HG02943 (cell line): Measurements from ENCODE around the gene SMARCA4.
"Not testable (repeated sequence)": the region's sequence is repeated elsewhere in the genome, so short reads cannot be mapped to it uniquely, and the experiment has no call there.

Experiments
- ATAC-seq: cut with Tn5 transposase; IDR thresholded peaks from one replicate; pipeline ENCODE4 v1.9.1; 2021; ENCODE audit warnings: mild to moderate bottlenecking, low read depth, moderate library complexity; ENCODE audit not compliant: unreplicated experiment

Gene SMARCA4

DNA sequence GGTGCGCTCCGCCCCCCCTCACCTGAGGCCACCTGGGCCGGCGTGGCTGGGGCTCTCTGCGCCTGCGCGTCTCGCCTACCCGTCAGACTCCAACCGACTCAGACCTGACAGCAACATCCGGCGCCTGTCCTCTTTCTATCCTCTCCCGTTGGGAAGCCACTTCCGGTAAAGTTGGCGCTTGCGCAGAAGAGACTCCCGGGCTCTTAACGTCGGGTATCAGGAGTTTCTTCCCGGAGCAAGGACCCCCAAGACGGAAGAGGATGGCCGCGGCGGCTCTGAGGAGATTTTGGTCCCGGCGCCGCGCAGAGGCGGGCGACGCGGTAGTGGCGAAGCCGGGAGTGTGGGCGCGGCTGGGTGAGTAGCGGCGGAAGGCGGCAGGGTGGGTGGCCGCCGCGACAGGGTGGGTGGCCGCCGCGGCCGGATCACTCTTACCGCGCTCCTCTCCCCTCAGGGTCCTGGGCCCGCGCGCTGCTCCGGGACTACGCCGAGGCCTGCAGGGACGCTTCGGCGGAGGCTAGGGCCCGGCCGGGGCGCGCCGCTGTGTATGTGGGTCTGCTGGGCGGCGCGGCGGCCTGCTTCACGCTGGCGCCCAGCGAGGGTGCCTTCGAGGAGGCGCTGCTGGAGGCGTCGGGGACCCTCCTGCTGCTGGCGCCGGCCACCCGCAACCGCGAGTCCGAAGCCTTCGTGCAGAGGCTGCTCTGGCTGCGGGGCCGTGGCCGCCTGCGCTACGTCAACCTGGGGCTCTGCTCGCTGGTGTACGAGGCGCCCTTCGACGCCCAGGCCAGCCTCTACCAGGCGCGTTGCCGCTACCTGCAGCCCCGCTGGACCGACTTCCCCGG is 32.0 kb upstream of the SMARCA4 start, which contains the start of the genes TIMM29 and YIPF2:
Gene TIMM29 (plus strand): TSS at position 249 of the 839 bp plus-strand sequence. CDS start 12 bp downstream, at position 261.
Gene YIPF2 (minus strand): TSS at position 77 of the 839 bp plus-strand sequence. CDS start 229 bp downstream, outside the sequence.
- peak; percentile 77 for ATAC-seq

DNA sequence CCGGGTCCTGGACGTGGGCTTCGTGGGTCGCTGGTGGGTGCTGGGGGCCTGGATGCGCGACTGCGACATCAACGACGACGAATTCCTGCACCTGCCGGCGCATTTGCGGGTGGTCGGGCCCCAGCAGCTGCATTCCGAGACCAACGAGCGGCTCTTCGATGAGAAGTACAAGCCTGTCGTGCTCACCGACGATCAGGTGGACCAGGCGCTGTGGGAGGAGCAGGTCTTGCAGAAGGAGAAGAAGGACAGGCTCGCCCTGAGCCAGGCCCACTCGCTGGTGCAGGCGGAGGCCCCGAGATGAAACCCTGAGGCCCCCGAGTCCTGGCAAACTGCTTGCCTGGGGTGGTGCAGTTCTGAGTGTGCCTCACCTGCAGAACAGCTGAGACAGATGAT is 31.4 kb upstream of the SMARCA4 start:
- no peak for ATAC-seq

DNA sequence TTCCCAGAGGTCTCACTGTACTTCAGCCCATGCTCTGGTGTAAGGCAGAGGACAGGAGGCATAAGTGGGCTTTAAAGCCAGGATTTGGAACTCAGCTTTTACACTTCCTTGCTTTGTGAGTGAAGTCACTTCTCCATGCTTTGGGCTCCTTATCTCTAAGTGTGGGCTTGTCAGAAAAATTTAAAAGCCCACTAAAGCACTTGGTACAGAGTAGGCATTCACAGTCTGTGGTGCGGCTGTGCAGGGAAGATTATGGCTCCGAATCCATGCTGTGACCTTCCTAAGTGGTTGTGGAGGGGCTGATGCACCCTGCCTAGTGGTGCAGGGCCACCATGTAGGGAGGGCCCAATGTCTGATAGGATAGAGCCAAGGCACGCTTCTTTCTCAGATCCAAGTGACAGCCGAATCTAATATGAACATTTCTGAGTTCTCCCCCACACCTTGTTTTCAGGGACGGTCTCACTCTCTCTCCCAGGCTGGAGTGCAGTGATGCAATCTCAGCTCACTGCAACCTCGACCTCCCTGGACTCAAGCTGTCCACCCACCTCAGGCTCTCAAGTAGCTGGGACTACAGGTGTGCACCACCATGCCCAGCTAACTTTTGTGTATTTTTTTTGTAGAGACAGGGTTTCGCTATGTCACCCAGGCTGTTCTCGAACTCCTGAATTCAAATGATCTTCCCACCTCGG is 25.3 kb upstream of the SMARCA4 start:
- no peak for ATAC-seq

DNA sequence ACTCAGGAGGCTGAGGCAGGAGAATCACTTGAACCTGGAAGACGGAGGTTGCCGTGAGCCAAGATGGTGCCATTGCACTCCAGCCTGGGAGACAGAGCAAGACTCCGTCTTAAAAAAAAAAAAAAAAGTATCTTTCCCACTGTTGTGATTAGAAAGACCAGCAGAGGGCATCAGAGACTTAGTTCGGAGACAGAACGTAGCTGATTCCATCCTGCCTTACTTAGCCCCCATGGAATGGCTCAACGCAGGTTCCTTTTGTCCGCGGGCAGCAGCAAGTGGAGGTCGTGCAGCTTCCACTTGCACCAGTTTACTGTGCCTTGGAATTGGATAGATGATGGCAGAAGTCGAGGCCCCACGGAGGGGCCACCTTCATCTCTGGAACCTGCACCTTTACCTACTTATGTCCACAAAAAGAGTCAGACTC is 24.2 kb upstream of the SMARCA4 start:
- ATAC-seq, result no peak

DNA sequence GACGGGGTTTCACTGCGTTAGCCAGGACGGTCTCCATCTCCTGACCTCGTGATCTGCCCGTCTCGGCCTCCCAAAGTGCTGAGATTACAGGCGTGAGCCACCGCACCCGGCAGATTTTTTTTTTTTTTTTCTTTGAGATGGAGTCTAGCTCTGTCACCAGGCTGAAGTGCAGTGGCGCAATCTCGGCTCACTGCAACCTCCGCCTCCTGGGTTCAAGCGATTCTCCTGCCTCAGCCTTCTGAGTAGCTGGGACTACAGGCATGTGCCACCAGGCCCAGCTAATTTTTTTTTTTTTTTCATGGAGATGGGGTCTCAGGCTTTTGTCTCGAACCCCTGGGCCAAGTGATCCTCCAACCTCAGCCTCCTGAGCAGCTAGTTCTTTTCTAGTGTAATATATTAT is 19.2 kb upstream of the SMARCA4 start:
- ATAC-seq, result not testable (repeated sequence)

DNA sequence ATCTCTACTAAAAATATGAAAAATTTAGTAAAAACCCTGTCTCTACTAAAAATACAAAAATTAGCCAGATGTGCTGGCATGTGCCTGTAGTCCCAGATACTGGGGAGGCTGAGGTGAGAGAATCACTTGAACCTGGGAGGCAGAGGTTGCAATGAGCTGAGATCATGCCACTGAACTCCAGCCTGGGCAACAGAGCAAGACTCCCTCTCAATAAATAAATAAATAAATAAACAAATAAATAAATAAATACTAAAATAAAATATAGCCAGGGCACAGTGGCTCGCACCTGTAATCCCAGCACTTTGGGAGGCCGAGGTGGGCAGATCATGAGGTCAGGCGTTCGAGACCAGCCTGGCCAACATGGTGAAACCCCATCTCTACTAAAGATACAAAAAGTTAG is 17.4 kb upstream of the SMARCA4 start:
- ATAC-seq, result not testable (repeated sequence)

DNA sequence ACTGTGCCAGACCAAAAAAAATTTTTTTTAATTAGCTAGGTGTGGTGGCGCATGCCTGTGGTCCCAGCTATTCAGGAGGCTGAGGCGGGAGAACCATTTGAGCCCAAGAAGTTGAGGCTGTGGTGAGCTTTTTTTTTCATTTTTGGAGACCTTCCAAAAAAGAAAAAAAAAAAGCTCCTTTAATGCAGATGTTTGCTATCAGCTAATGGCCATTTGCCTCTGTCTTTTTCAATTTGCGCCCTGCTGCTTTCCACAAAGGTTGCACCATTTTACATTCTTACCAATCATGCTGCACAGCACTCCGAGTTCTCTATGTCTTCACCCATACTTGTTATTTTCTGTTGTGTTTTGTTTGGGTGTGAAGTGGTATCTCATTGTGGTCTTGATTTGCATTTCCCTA is 15.6 kb upstream of the SMARCA4 start:
- no peak for ATAC-seq

DNA sequence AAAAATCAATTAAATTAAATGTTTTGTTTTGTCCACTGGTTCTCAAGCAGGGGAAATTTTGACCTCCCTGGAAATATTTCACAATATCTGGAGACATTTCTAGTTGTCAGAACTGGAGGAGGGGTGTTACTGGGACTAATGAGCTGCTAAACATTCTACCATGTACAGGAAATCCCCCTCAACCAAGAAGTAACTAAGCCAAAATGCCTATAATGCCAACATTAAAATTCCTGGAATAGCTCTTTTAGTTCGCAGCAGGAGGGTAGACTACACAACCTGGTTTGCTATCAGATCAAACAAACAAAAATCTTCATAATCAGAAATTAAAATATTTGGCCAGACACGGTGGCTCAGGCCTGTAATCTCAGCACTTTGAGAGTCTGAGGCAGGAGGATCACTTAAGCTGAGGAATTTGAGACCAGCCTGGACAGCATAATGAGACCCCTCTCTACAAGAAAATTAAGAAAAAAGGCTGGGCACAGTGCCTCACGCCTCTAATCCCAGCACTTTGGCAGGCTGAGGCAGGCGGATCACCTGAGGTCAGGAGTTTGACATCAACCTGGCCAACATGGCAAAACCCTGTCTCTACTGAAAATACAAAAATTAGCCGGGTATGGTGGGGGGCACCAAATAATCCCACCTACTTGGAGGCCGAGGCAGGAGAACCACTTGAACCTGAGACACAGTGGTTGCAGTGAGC is 13.7 kb upstream of the SMARCA4 start:
- ATAC-seq, result no peak

DNA sequence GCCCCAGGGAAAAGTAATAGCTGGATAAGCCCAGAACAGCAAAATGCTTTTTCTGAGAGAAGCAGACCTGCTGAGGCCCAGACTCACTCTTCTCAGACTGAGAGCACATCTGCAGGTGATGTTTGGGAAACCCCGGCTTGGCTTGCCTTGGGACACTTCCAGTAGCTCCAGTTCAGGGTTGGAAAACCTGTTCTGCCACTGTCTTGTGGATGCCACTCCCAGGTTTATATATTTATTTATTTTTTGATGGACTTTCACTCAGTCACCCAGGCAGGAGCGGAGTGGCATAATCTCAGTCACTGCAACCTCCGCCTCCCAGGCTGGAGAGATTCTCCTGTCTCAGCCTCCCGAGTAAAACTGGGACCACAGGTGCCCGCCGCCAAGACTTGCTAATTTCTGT is 8.0 kb upstream of the SMARCA4 start:
- ATAC-seq, result no peak

DNA sequence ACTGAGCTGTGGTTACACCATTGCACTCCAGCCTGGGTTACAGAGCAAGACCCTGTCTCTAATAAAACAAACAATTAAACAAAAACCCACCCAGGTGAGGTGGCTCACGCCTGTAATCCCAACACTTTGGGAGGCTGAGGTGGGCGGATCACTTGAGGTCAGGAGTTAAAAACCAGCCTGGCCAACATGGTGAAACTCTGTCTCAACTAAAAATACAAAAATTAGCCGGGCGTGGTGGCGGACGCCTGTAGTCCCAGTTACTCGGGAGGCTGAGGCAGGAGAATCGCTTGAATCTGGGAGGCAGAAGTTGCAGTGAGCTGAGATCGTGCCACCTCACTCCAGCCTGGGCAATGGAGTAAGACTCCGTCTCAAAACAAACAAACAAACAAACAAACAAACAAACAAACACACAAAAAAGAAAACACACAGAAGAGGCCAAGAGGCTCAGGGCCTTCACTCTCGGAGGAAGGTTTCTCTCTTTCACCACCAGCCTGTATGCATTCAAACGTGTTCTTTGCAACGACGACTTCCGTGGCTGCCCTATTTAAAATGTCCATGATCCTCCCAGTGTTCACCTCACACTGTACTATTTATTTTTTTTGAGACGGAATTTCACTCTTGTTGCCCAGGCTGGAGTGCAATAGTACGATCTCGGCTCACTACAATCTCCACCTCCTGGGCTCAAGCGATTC is 1.4 kb upstream of the SMARCA4 start:
- ATAC-seq, result not testable (repeated sequence)

DNA sequence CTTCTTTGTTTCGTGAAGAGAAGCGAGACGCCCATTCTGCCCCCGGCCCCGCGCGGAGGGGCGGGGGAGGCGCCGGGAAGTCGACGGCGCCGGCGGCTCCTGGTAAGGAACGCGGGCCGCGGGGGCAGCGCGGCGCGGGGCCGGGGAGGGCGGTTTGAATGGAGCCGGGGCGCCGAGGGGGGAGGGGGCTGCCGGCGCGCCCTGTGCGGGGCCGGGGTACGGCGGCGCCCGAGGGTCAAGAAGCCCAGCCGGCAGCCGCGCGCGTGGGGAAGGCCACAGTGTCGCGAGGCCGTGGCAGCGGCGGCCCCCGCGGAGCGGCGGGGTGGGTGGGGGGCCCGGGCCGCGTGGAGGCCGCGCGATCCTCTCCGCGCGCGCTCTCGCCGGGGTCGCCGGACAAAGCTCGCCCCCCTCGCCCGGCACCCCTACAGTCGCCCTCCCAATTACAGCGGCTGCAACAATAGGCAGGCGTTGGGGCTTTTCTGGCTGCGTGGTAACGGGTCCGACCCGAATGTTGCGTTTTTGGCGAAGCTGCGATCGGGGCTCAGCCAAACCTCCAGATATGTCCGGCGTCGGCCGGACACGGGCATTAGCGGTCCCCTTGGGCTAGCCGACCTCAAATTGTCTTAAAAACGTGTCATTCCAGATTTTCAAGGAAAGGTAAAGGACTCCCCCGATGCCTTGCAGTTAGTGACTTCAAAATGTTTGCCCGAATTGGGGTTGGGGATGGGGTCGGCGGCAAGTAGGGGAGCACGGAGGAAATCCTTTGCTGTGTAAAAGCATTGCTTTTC is 437 bp downstream of the SMARCA4 start:
- peak; percentile 43 for ATAC-seq

DNA sequence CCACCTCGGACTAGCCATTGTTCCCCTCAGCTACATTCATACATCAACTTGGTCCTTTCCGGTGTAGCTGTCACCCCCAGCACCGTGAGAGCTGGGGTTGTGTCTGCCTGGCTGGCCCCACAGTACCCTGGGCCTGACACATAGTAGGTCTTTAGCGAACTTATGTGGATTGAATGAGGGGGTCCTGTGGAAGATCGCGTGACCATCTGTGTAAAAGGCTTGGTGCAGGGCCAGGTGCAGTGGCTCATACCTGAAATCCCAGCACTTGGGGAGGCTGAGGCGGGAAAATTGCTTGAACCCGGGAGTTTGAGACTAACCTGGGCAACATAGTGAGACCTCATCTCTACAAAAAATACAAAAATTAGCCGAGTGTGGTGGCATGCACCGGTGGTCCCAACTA is 2.0 kb downstream of the SMARCA4 start:
- no peak for ATAC-seq

DNA sequence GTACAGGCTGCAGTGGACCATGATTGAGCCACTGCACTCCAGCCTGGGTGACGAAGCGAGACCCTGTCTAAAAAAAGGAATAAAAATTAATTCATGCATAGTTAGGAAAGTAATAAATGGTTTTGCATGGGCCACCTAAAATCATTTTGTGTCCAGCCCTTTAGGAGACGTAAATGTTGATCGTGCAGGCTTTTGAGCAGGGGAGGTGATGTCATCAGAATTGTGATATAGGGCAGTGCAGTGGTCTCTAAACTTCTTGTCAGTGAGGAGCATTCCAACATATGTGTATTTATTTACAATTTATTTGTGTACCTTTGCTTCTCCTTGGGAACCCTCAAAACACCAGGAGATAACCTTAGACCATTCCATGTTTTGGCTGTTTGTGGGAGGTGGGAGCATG is 3.0 kb downstream of the SMARCA4 start:
- no peak for ATAC-seq

DNA sequence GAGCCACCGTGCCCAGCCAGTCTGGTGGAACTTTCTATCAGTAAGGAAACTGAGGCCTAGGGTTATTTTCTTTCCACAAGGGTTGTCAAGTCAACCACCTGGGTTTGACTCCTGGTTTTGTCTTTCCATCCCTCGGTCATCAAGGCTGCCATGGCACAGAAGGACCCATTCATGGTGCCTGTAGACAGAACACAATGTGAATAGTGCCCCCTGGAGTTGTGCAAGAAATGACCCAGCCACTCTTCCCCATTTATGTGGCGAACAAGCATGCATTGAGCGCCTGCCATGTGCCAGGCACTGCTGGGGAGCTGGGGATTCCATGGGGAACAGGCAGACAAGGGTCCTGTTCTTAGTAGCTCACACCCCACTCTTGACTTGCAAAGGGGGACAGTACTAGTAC is 4.1 kb downstream of the SMARCA4 start:
- no peak for ATAC-seq

DNA sequence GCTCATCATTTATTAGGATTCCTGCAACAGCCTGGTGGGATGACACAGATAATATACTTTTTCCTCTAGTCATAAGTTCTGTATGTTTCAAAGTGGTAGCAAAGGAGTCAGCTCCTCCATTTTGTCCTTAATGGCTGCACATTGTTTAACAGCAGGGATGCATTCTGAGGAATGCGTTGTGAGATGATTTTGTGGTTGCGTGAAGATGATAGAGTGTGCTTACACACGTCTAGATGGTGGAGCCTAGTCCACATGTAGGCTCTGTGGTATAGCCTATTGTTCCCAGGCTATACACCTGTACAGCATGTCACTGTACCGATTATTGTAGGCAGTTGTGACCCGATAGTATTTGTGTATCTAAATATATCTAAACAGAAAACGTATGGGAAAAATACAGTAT is 4.6 kb downstream of the SMARCA4 start:
- ATAC-seq, result no peak

DNA sequence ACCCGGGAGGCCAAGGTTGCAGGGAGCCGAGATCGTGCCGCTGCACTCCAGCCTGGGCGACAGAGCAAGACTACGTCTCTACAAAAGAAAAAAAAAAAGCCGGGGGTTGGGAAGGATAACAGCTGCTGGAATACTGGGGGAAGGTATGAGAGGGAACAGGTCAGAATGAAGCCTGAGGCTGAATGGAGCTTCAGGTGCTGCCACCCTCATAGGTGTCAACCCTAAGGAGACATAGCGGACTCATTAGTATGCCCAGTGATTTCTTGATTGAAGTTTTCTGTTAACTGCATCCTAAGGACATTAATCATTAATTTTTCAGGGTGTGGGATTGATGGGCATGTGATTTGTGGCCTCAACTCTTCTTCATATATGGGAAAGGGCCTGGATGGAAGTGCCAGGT is 6.0 kb downstream of the SMARCA4 start:
- no peak for ATAC-seq

DNA sequence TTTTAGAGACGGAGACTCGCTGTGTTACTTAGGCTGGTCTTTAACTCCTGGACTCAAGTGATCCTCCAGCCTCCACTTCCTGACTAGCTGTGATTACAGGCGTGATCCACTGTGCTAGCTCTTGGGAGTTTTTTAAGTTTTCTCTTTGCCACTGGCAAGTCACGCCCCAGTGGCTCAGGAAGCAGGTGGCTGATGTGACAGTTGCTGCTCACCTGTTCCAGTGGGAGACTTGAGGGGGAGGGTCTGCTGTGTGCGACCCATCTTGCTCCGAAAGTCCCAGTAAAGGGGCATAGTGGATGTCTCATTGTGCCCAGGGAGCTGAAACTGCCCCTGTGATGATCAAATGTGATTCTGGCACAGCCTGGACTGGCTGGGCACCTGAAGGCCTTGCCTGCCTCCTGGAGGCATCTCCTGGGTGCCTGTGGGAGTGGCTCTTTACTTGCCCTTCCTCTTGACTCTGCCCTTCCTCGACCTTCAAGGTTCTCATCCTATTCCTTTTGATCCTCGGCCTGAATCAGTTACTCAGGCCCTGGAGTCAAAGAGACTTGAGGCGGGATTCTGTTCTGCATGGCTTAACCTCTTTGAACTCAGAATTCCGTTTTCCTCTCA is 7.8 kb downstream of the SMARCA4 start:
- ATAC-seq, result no peak

DNA sequence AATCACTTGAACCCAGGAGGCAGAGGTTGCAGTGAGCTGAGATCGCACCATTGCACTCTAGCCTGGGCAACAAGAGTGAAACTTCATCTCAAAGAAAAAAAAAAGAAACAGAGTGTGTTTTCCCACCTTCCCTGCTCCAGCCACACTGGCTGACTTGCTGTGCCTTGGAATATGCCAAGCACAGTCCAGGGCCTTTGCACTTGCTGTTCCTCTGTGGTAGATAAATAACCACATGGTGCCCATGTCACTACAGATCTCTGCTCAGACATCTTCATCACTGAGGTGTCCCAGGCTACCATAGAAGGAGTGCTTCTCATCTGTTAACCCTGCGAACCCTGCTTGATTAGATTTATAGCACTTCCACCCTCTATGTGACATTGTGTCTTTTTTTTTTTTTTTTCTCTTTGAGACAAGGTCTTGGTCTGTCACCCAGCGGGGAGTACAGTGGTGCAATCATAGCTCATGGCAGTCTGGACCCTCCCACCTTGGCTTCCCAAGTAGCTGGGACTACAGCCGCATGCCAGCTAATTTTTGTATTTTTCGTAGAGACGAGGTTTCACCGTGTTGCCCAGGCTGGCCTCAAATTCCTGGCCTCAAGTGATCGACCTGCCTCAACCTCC is 10.4 kb downstream of the SMARCA4 start:
- ATAC-seq, result no peak
